HG03439 (cell line): Measurements from ENCODE around the gene HTT.
A peak's percentile ranks its signal among the peaks of the same experiment; 100 is the strongest.

Source experiments
- ATAC-seq: cut with Tn5 transposase; IDR thresholded peaks from one replicate; pipeline ENCODE4 v1.9.1; 2021; ENCODE audit warnings: mild to moderate bottlenecking, moderate library complexity; ENCODE audit not compliant: unreplicated experiment

The HTT gene

GRCh38 chr4:3074078-3074845 is at the start of gene HTT, which contains the start of gene HTT-AS:
HTT (plus strand) TSS chr4:3074681; CDS start chr4:3074826, 145 bp downstream.
HTT-AS (minus strand) TSS chr4:3074538.
- ATAC-seq = peak; percentile 79

- no peak for ATAC-seq
Measured at GRCh38 chr4:3025881-3026280, 48.6 kb upstream of the HTT start.

- no peak for ATAC-seq
Measured at GRCh38 chr4:3026540-3026939, 47.9 kb upstream of the HTT start.

GRCh38 chr4:3029464-3029863 is 45.0 kb upstream of the HTT start:
- no peak for ATAC-seq

- no peak for ATAC-seq
Measured at GRCh38 chr4:3030566-3031356, 43.7 kb upstream of the HTT start.

- no peak for ATAC-seq
Measured at GRCh38 chr4:3031357-3032082, 43.0 kb upstream of the HTT start.

- no peak for ATAC-seq
Measured at GRCh38 chr4:3034231-3034630, 40.2 kb upstream of the HTT start.

GRCh38 chr4:3035249-3035648 is 39.2 kb upstream of the HTT start:
- no peak for ATAC-seq

GRCh38 chr4:3035674-3036073 is 38.8 kb upstream of the HTT start:
- ATAC-seq = no peak

GRCh38 chr4:3036131-3036952 is 38.1 kb upstream of the HTT start:
- no peak for ATAC-seq

GRCh38 chr4:3037957-3038461 is 36.5 kb upstream of the HTT start:
- ATAC-seq = no peak

- ATAC-seq = no peak
Measured at GRCh38 chr4:3039706-3040366, 34.6 kb upstream of the HTT start.

GRCh38 chr4:3040452-3041191 is 33.9 kb upstream of the HTT start:
- ATAC-seq = peak; percentile 35

GRCh38 chr4:3041192-3042142 is 33.0 kb upstream of the HTT start:
- peak; percentile 37 for ATAC-seq

- no peak for ATAC-seq
Measured at GRCh38 chr4:3042226-3042625, 32.3 kb upstream of the HTT start.

GRCh38 chr4:3043282-3044020 is 31.0 kb upstream of the HTT start:
- ATAC-seq = no peak
